ENCODE measurements around the gene CLCN5. TPM values are rescaled to one million over a fixed set of nuclear protein-coding genes. Genes with fewer than 3 reads are reported as not detected.

Gene CLCN5
- total and polyA plus RNA-seq, 2 of the 13 experiments (the other 11 are each of a cell fraction or from before 2014, with no cell fraction given), result 7.8 to 27.3 TPM

- TF ChIP-seq, protein P1, sequence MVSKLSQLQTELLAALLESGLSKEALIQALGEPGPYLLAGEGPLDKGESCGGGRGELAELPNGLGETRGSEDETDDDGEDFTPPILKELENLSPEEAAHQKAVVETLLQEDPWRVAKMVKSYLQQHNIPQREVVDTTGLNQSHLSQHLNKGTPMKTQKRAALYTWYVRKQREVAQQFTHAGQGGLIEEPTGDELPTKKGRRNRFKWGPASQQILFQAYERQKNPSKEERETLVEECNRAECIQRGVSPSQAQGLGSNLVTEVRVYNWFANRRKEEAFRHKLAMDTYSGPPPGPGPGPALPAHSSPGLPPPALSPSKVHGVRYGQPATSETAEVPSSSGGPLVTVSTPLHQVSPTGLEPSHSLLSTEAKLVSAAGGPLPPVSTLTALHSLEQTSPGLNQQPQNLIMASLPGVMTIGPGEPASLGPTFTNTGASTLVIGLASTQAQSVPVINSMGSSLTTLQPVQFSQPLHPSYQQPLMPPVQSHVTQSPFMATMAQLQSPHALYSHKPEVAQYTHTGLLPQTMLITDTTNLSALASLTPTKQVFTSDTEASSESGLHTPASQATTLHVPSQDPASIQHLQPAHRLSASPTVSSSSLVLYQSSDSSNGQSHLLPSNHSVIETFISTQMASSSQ (IDR thresholded peaks at IDR 0.05; ENCODE audit: low read depth), result no peak
- TF ChIP-seq, protein P1 (CRISPR knock-in tag; IDR thresholded peaks at IDR 0.05; ENCODE audit: borderline replicate concordance), result no peak
- TF ChIP-seq, protein P2, sequence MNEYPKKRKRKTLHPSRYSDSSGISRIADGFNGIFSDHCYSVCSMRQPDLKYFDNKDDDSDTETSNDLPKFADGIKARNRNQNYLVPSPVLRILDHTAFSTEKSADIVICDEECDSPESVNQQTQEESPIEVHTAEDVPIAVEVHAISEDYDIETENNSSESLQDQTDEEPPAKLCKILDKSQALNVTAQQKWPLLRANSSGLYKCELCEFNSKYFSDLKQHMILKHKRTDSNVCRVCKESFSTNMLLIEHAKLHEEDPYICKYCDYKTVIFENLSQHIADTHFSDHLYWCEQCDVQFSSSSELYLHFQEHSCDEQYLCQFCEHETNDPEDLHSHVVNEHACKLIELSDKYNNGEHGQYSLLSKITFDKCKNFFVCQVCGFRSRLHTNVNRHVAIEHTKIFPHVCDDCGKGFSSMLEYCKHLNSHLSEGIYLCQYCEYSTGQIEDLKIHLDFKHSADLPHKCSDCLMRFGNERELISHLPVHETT (CRISPR knock-in tag; conservative IDR thresholded peaks at IDR 0.05), result no peak
- TF ChIP-seq HOXA3 (CRISPR knock-in tag; IDR thresholded peaks at IDR 0.05) (0 out of 2 replicates have a peak, but pooled peaks have one; percentile 27), SRSF9 (IDR thresholded peaks at IDR 0.05; ENCODE audit: borderline replicate concordance, insufficient read depth, low read depth, low read length, poor library complexity, severe bottlenecking) (no peak), ZNF83 (CRISPR knock-in tag; IDR thresholded peaks at IDR 0.05; ENCODE audit: borderline replicate concordance) (no peak), ZBTB37 (CRISPR knock-in tag; IDR thresholded peaks at IDR 0.05) (no peak), ATM (IDR thresholded peaks at IDR 0.05; ENCODE audit: borderline replicate concordance) (no peak), CREB1 (IDR thresholded peaks at IDR 0.05) (peak; percentile 30; the same call in 1 of the 2 replicates), CREB1 (CRISPR knock-in tag; IDR thresholded peaks at IDR 0.05) (no peak; the same call in 1 of the 2 replicates), ZBTB42 (CRISPR knock-in tag; IDR thresholded peaks at IDR 0.05) (no peak), ZNF331 (CRISPR knock-in tag; IDR thresholded peaks at IDR 0.05) (no peak), PAF1 (CRISPR knock-in tag; IDR thresholded peaks at IDR 0.05) (no peak)
- TF ChIP-seq, protein P3, sequence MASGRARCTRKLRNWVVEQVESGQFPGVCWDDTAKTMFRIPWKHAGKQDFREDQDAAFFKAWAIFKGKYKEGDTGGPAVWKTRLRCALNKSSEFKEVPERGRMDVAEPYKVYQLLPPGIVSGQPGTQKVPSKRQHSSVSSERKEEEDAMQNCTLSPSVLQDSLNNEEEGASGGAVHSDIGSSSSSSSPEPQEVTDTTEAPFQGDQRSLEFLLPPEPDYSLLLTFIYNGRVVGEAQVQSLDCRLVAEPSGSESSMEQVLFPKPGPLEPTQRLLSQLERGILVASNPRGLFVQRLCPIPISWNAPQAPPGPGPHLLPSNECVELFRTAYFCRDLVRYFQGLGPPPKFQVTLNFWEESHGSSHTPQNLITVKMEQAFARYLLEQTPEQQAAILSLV (CRISPR knock-in tag; IDR thresholded peaks at IDR 0.05; ENCODE audit: borderline replicate concordance), result no peak
- TF ChIP-seq, protein P4, sequence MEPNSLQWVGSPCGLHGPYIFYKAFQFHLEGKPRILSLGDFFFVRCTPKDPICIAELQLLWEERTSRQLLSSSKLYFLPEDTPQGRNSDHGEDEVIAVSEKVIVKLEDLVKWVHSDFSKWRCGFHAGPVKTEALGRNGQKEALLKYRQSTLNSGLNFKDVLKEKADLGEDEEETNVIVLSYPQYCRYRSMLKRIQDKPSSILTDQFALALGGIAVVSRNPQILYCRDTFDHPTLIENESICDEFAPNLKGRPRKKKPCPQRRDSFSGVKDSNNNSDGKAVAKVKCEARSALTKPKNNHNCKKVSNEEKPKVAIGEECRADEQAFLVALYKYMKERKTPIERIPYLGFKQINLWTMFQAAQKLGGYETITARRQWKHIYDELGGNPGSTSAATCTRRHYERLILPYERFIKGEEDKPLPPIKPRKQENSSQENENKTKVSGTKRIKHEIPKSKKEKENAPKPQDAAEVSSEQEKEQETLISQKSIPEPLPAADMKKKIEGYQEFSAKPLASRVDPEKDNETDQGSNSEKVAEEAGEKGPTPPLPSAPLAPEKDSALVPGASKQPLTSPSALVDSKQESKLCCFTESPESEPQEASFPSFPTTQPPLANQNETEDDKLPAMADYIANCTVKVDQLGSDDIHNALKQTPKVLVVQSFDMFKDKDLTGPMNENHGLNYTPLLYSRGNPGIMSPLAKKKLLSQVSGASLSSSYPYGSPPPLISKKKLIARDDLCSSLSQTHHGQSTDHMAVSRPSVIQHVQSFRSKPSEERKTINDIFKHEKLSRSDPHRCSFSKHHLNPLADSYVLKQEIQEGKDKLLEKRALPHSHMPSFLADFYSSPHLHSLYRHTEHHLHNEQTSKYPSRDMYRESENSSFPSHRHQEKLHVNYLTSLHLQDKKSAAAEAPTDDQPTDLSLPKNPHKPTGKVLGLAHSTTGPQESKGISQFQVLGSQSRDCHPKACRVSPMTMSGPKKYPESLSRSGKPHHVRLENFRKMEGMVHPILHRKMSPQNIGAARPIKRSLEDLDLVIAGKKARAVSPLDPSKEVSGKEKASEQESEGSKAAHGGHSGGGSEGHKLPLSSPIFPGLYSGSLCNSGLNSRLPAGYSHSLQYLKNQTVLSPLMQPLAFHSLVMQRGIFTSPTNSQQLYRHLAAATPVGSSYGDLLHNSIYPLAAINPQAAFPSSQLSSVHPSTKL (CRISPR knock-in tag; IDR thresholded peaks at IDR 0.05), result no peak
Measured at GRCh38 chrX:50067435-50068284, 145.3 kb downstream of the CLCN5 start (continued).
